Keratinocyte (primary cell): ENCODE data around the gene KEAP1. TPM values are rescaled to one million over a fixed set of nuclear protein-coding genes. Genes with fewer than 3 reads are reported as not detected.

Source experiments
- DNase-seq: peaks from one replicate; pipeline ENCODE4 v3.0.0-alpha.2; 2011; ENCODE audit warnings: low read depth, missing footprints, low spot score
- FAIRE-seq: peaks from 2 replicates; lab custom pipeline; 2011; peaks lifted over from hg19 to GRCh38; lab: Jason Lieb, UNC
- H2AFZ ChIP-seq: 2 replicates; pipeline ENCODE4 v1.6.0; 2012; ENCODE audit warnings: low read length, control low read depth, inconsistent platforms; ENCODE audit not compliant: control insufficient read depth
- H3K27ac ChIP-seq: 2 replicates; pipeline ENCODE4 v1.5.1; 2011; ENCODE audit warnings: low read length; ENCODE audit not compliant: control insufficient read depth, insufficient read depth
- H3K27me3 ChIP-seq: 3 replicates; pipeline ENCODE4 v1.6.0; 2011; ENCODE audit warnings: low read length; ENCODE audit not compliant: control insufficient read depth, insufficient read depth; ENCODE audit errors: extremely low read depth
- H3K36me3 ChIP-seq, 2 experiments: 2 replicates in 1 of 2; 3 replicates in 1 of 2; pipeline ENCODE4 v1.5.1; 2011; ENCODE audit warnings: low read length in 2 of 2, mild to moderate bottlenecking in 1 of 2; ENCODE audit not compliant: control insufficient read depth in 2 of 2, insufficient read depth in 2 of 2; ENCODE audit errors: extremely low read depth in 1 of 2
- H3K4me1 ChIP-seq: 3 replicates; pipeline ENCODE4 v1.5.1; 2011; ENCODE audit warnings: low read length; ENCODE audit not compliant: control insufficient read depth, insufficient read depth; ENCODE audit errors: extremely low read depth
- H3K4me2 ChIP-seq: 3 replicates; pipeline ENCODE4 v1.6.0; 2011; ENCODE audit warnings: low read depth, low read length; ENCODE audit not compliant: control insufficient read depth, insufficient read depth; ENCODE audit errors: extremely low read depth
- H3K4me3 ChIP-seq, 3 experiments: fragments of 200-600 bp in 1 of 3; sonication (generic) in 1 of 3; 2 replicates in 2 of 3; 3 replicates in 1 of 3; pipeline ENCODE4 v1.5.1; 2011 to 2016; ENCODE audit warnings: low read length in 3 of 3, mild to moderate bottlenecking in 3 of 3, control low read depth in 2 of 3, inconsistent platforms in 1 of 3, low read depth in 1 of 3, mixed read lengths in 1 of 3, mixed run types in 1 of 3, moderate library complexity in 1 of 3; ENCODE audit not compliant: control insufficient read depth in 2 of 3, insufficient read depth in 2 of 3; ENCODE audit errors: extremely low read depth in 1 of 3
- H3K79me2 ChIP-seq: 2 replicates; pipeline ENCODE4 v1.6.0; 2012; ENCODE audit warnings: low read length; ENCODE audit not compliant: control insufficient read depth, insufficient read depth
- H3K9ac ChIP-seq: 3 replicates; pipeline ENCODE4 v1.6.0; 2011; ENCODE audit warnings: low read length; ENCODE audit not compliant: control insufficient read depth, insufficient read depth; ENCODE audit errors: extremely low read depth
- H3K9me1 ChIP-seq: 3 replicates; pipeline ENCODE4 v1.6.0; 2011; ENCODE audit warnings: low read length; ENCODE audit not compliant: control insufficient read depth, insufficient read depth; ENCODE audit errors: extremely low read depth
- H3K9me3 ChIP-seq: 2 replicates; pipeline ENCODE4 v1.5.1; 2012; ENCODE audit warnings: low read depth, low read length; ENCODE audit not compliant: control insufficient read depth
- H4K20me1 ChIP-seq: 3 replicates; pipeline ENCODE4 v1.6.0; 2011; ENCODE audit warnings: low read length; ENCODE audit not compliant: control insufficient read depth, insufficient read depth; ENCODE audit errors: extremely low read depth
- EZH2 ChIP-seq: IDR thresholded peaks from one replicate; pipeline ENCODE4 v1.6.1; 2012; ENCODE audit warnings: inconsistent platforms, mild to moderate bottlenecking, low read length, moderate library complexity
- dilution Hi-C: fragments of 300-500 bp; cut with MboI; formaldehyde crosslinking; loops from one replicate; pipeline ENCODE4 v1.7.0; 2020; ENCODE audit warnings: low sequenced_read_pairs; ENCODE audit not compliant: extremely low pct_ligation_motif_present
- polyA plus RNA-seq, 5 experiments: library from polyadenylated mRNA; depleted of rRNA in 3 of 5; stranded (reverse) in 3 of 5; stranded (forward) in 1 of 5; unstranded in 1 of 5; fragments of >200 nt; gene quantifications; 1 replicate in 1 of 5; 2 replicates in 3 of 5; 3 replicates in 1 of 5; pipeline versions ENCODE4 v1.2.1 to v1.2.3, GENCODE V29; 2011 to 2012; ENCODE audit warnings: missing spikeins in 2 of 5, low read depth in 1 of 5, low replicate concordance in 1 of 5
- TF ChIP-seq, protein P1 (sequence below), 3 experiments: IDR thresholded peaks in 1 of 3; conservative IDR thresholded peaks in 1 of 3; optimal IDR thresholded peaks in 1 of 3; 2 replicates in 2 of 3; 3 replicates in 1 of 3; pipeline versions ENCODE3 to v1.5.1; 2011; ENCODE audit warnings: low read length in 3 of 3, mild to moderate bottlenecking in 3 of 3, moderate library complexity in 2 of 3, control low read depth in 1 of 3, inconsistent platforms in 1 of 3; ENCODE audit not compliant: insufficient read depth in 2 of 3; ENCODE audit errors: extremely low read depth in 1 of 3

Gene KEAP1
- polyA plus RNA-seq, 1 donor (not counting 4 experiments of a cell fraction or from before 2014, with no cell fraction given): 29.6 TPM

DNA sequence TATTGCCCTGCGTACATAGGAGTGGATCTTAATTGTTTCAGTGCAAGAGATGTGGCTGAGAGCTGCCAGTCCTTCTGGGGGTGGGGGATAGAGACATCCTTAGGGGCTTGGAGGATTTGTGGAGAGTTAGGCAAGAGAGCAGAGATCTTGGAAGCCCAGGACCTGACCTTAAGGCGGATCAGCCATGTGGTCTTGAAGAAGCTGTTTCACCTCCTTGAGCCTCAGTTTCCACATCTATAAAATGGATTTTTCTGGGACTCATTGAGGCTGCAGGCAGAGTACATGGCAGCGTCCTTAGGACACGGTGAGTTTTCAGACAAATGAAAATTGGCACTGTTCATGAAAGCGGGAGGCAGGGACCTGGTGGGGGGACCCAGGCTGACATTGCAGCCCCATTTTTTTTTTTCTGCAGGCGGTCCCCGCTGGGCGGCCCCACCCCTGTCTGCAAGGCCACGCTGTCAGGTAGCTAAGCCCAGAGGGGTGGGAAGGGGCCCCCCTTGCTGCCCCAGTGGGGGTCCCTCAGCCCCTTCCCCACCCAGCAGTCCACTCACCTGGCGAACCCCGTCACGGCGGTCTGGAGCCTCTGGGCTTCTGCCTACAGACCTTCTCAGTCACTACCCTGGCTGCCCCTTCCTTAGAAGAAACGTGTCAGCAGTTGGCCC, 52.8 kb downstream of the KEAP1 start:
- no peak overlapping the region for H3K4me2 ChIP-seq
- no peak overlapping the region for H3K4me3 ChIP-seq

DNA sequence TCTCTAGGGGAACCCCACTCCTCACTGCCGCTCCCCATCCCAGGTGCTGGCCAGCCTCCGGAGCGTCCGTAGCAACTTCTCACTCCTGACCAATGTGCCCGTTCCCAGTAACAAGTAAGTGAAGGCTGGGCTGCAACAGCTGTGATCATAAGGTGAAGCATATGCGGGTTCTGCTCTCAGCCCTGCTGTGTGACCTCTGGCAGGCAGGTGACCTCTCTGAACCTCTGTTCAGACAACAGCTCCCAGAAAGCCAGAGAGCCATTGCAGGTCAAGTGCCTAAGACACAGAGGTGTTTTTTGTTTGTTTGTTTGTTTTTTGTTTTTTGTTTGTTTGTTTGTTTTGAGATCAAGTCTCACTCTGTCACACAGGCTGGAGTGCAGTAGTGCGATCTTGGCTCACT, 54.1 kb downstream of the KEAP1 start:
- Histone ChIP-seq H3K9me1 (no peaks in the 10 kb centered on the region), H4K20me1 (no peaks in the 10 kb centered on the region), H3K4me2 (no peak overlapping the region), H3K27ac (no peak overlapping the region), H3K4me3 (no peak overlapping the region), H3K4me1 (no peaks in the 10 kb centered on the region), H3K9me3 (no peaks in the 10 kb centered on the region), H3K36me3 (no peaks in the 10 kb centered on the region), H3K79me2 (no peaks in the 10 kb centered on the region), H3K27me3 (no peaks in the 10 kb centered on the region), H3K9ac (no peak overlapping the region), H2AFZ (no peak overlapping the region)
- FAIRE-seq (no peak), DNase-seq (no peak)
- no peak for TF ChIP-seq EZH2
- TF ChIP-seq, protein P1, sequence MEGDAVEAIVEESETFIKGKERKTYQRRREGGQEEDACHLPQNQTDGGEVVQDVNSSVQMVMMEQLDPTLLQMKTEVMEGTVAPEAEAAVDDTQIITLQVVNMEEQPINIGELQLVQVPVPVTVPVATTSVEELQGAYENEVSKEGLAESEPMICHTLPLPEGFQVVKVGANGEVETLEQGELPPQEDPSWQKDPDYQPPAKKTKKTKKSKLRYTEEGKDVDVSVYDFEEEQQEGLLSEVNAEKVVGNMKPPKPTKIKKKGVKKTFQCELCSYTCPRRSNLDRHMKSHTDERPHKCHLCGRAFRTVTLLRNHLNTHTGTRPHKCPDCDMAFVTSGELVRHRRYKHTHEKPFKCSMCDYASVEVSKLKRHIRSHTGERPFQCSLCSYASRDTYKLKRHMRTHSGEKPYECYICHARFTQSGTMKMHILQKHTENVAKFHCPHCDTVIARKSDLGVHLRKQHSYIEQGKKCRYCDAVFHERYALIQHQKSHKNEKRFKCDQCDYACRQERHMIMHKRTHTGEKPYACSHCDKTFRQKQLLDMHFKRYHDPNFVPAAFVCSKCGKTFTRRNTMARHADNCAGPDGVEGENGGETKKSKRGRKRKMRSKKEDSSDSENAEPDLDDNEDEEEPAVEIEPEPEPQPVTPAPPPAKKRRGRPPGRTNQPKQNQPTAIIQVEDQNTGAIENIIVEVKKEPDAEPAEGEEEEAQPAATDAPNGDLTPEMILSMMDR (optimal IDR thresholded peaks at IDR 0.05 in 1 of 3, IDR thresholded peaks at IDR 0.05 in 1 of 3, conservative IDR thresholded peaks at IDR 0.05 in 1 of 3; ENCODE audit: extremely low read depth in 1 of 3, insufficient read depth in 2 of 3, low read length in 3 of 3): no peak
- dilution Hi-C loops: no loop called here

More for the DNA sequence above, 52.8 kb downstream of the KEAP1 start:
- FAIRE-seq: no peak
- DNase-seq: no peak
- no peak overlapping the region for H3K27ac ChIP-seq
- H3K9me1 ChIP-seq: no peaks in the 10 kb centered on the region
- H3K36me3 ChIP-seq: no peaks in the 10 kb centered on the region
- H4K20me1 ChIP-seq: no peaks in the 10 kb centered on the region
- H3K27me3 ChIP-seq: no peaks in the 10 kb centered on the region
- H3K9ac ChIP-seq: no peak overlapping the region
- H3K79me2 ChIP-seq: no peaks in the 10 kb centered on the region
- H3K4me1 ChIP-seq: no peaks in the 10 kb centered on the region
- no peak overlapping the region for H2AFZ ChIP-seq
- no peaks in the 10 kb centered on the region for H3K9me3 ChIP-seq
- dilution Hi-C loops: no loop called here
- TF ChIP-seq, protein P1 (optimal IDR thresholded peaks at IDR 0.05 in 1 of 3, IDR thresholded peaks at IDR 0.05 in 1 of 3, conservative IDR thresholded peaks at IDR 0.05 in 1 of 3; ENCODE audit: extremely low read depth in 1 of 3, insufficient read depth in 2 of 3, low read length in 3 of 3): no peak
- TF ChIP-seq EZH2: no peak
